GM18505 (cell line): Measurements from ENCODE around the gene CGREF1.

Experiments used
- ATAC-seq: cut with Tn5 transposase; IDR thresholded peaks from one replicate; pipeline ENCODE4 v1.9.1; 2021; ENCODE audit not compliant: unreplicated experiment
- POLR2A ChIP-seq: IDR thresholded peaks from 4 replicates; pipeline ENCODE4 v1.6.1; 2011; ENCODE audit warnings: borderline replicate concordance; ENCODE audit not compliant: insufficient read depth, insufficient read length; ENCODE audit errors: extremely low read depth

The CGREF1 gene

DNA sequence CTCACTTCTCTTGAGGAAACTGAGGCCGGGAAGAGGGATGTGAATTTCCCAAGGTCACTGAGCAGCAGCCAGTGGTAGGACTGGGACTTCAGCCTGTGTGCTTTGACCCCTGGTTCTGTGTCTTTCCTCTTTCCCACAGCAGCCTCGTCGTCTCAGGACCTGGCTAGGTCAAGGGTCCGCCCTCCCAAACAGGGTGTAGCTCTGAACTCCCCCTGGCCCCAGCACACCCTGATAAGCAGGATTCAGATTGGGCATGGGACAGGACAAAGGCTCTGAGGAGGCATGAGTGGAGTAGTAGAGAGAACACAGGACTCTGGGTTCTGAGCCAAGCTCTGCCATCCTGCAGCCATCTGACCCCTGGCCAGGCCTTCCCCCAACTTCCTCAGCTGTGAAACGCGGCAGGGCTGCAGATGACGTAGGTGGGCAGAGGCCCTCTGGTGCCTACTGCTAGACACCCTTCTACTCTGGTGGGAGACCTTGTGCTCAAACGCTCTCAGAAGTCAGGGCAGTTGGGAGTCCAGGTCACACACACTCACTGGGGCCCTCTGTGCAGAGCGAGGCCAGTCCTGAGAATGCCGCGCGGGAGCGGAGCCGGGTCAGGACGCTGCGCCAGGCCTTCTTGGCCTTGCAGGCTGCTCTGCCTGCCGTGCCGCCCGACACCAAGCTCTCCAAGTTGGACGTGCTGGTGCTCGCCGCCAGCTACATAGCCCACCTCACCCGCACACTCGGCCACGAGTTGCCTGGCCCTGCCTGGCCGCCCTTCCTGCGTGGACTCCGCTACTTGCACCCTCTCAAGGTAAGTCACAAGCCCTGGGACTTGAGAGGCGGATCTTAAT lies 30.9 kb upstream of the CGREF1 start:
- no peak for TF ChIP-seq POLR2A
- no peak for ATAC-seq

- TF ChIP-seq POLR2A = no peak
- ATAC-seq = no peak
These were observed 30.0 kb upstream of the CGREF1 start, which contains the start of gene TCF23 for GRCh38 chr2:27148801-27149439. Gene TCF23 (plus strand): TSS chr2:27149004. CDS start chr2:27149134, 130 bp downstream.

DNA sequence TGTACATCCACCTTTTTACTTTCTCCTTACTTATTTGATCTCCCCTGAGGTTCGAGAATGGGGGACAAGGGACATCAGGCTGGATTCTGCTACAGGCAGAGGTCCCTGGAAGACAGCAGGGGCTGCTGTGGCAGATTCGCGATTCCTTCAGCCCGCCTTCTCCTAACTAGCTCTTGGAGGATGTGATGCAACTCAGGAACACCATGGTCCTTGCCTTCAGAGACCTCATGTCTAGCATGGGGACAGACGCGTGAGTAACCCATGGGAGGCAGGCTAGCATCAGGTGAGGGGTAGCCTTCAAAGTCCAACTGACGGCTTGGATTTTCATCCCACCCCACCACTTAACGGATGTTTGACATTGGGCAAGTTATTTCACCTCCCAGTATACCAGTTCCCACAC lies 29.0 kb upstream of the CGREF1 start:
- TF ChIP-seq POLR2A = no peak
- no peak for ATAC-seq

- TF ChIP-seq POLR2A = no peak
- no peak for ATAC-seq
These were observed 26.8 kb upstream of the CGREF1 start for GRCh38 chr2:27145682-27146081.

DNA sequence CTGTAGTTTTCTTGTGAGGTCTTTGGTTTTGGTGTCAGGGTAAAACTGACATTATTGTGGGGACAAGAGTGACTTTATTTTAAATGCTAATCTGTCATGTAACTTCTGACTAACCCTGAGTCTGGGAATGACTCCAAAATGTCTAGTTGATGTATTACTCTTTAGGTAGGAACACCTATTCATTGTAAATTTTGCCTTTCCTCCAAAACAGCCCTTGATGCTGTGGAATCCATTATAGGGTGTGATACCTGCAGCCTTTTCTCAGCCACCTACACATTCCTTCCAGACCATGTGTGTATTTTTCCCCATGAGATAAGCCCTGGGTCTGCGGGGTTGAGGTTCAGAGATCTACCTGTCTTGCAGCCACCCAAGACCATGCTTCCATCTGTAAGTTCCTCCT lies 24.4 kb upstream of the CGREF1 start:
- no peak for TF ChIP-seq POLR2A
- no peak for ATAC-seq

- no peak for ATAC-seq
- TF ChIP-seq POLR2A = no peak
These were observed 20.4 kb upstream of the CGREF1 start, which contains the start of gene PRR30 for GRCh38 chr2:27139310-27139709. Gene PRR30 (minus strand): TSS chr2:27139410. CDS start chr2:27138329, 1,081 bp downstream.

DNA sequence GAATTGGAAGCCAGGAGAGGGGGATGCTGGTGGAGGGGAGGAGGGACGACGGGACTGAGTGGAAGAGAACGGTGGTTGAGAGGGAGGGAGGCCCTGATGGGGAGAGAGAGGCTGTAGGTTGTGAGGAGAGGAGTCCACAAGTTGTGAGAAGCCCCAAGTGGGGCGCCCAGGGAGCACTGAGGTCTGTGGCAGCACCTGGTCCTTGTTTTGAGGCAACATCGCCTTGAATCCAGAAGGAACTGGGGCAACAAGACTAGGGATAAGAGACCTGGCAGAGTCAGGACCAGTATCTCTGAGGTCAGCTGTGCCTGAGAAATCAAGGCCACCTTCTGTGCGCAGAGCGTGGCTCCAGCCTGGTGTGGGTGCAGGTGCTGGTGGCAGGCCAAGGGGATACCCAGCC lies 19.2 kb upstream of the CGREF1 start:
- no peak for ATAC-seq
- no peak for TF ChIP-seq POLR2A

DNA sequence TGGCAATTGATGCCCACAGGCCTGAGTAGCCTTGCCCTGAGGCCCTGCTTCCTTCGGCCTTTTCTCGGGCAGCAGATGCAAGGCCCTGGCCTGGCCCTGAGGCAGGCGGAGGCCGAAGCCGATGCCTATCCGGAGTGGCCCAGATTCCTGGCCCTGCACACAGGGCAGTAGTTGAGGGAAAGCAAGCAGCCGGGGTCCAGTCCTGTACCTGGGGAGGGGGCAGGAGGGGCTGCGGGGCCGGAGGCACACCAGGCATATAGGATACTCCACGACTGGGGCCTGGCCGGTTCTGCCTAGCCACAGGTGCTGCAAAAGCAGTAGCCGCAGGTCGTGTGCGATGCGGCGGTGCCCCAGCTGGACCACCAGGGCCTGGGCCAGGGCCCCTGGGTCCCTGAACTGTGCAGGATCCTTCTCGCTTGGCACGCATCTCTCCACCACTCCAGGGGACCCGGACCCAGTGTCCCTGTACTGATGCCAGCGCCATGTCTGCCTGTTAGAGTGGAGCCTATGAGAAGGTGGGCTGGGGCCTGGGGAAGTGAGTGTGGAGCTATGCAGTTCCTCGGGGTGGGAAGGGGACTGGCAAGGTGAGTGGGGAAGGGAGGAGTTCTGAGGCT lies 18.5 kb upstream of the CGREF1 start:
- TF ChIP-seq POLR2A = no peak
- ATAC-seq = no peak

GRCh38 chr2:27136751-27137150 lies 17.8 kb upstream of the CGREF1 start:
- no peak for ATAC-seq
- TF ChIP-seq POLR2A = no peak

DNA sequence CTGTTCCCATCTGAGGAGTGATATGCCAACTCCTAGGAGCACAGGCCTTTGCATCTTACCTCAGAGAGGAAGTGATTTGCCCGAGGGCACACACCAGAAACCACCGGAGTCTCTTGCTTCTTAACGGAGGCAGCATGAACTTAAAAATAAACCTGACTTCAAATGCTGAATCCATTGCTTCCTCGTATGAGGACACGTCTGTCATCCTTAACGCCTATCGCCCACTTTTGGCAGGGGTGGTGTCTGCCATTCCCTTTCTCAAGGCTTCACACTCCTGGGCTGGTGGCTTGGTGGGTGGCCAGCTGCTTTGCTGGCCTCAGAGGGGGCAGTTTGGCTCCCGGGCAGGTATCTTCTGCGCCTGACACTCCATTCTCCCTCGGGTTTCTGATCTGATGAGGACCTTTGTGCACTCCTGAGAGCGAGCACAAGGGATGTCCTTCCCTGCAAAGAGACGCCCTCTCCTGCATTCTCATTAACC lies 16.6 kb upstream of the CGREF1 start:
- TF ChIP-seq POLR2A = no peak
- ATAC-seq = no peak

- no peak for ATAC-seq
- TF ChIP-seq POLR2A = no peak
These were observed 16.0 kb upstream of the CGREF1 start for GRCh38 chr2:27134781-27135477.

- ATAC-seq = peak; percentile 71
- TF ChIP-seq POLR2A = peak; percentile 94
These were observed 15.2 kb upstream of the CGREF1 start, which contains the start of gene PREB for GRCh38 chr2:27133905-27134780. Gene PREB (minus strand): TSS chr2:27134636. CDS start chr2:27134421, 215 bp downstream.
